M059J (cell line): Measurements from ENCODE around the gene MTURN. TPM values are rescaled to one million over a fixed set of nuclear protein-coding genes. Genes with fewer than 3 reads are reported as not detected.

Experiments
- DNase-seq: peaks from one replicate; pipeline ENCODE4 v3.0.0-alpha.2; 2012; ENCODE audit warnings: low read depth
- total RNA-seq: library from RNA; depleted of rRNA; stranded (reverse); fragments of >200 nt; shearing (Covaris generic); gene quantifications from 2 replicates; pipeline ENCODE4 v1.2.3, GENCODE V29; 2014

Gene MTURN
- total RNA-seq, 1 experiment from 2014 or later = 3.8 TPM

GRCh38 chr7:30162133-30162532 lies 27.3 kb downstream of the MTURN start:
- no peak for DNase-seq

GRCh38 chr7:30162622-30163124 lies 27.9 kb downstream of the MTURN start:
- DNase-seq = peak; percentile 69

GRCh38 chr7:30163231-30163894 lies 28.6 kb downstream of the MTURN start:
- DNase-seq = no peak

- DNase-seq = peak; percentile 76
These were observed 29.8 kb downstream of the MTURN start for GRCh38 chr7:30164567-30164966.

GRCh38 chr7:30165590-30165989 lies 30.8 kb downstream of the MTURN start:
- DNase-seq = no peak

GRCh38 chr7:30166155-30166840 lies 31.5 kb downstream of the MTURN start:
- no peak for DNase-seq

- DNase-seq = no peak
These were observed 32.1 kb downstream of the MTURN start for GRCh38 chr7:30166841-30167235.

GRCh38 chr7:30167901-30168300 lies 33.1 kb downstream of the MTURN start:
- no peak for DNase-seq

- DNase-seq = peak; percentile 99
These were observed 34.2 kb downstream of the MTURN start for GRCh38 chr7:30168835-30169573.

GRCh38 chr7:30169579-30169978 lies 34.8 kb downstream of the MTURN start:
- DNase-seq = peak; percentile 96

GRCh38 chr7:30170476-30171205 lies 35.9 kb downstream of the MTURN start:
- DNase-seq = peak; percentile 20

GRCh38 chr7:30171766-30172447 lies 37.1 kb downstream of the MTURN start:
- peak; percentile 91 for DNase-seq

- peak; percentile 76 for DNase-seq
These were observed 37.7 kb downstream of the MTURN start for GRCh38 chr7:30172451-30172850.

GRCh38 chr7:30173058-30173897 lies 38.5 kb downstream of the MTURN start:
- peak; percentile 99 for DNase-seq

GRCh38 chr7:30175180-30175579 lies 40.4 kb downstream of the MTURN start:
- no peak for DNase-seq

- no peak for DNase-seq
These were observed 40.9 kb downstream of the MTURN start for GRCh38 chr7:30175636-30176147.

- no peak for DNase-seq
These were observed 41.8 kb downstream of the MTURN start for GRCh38 chr7:30176463-30177109.

- no peak for DNase-seq
These were observed 42.4 kb downstream of the MTURN start for GRCh38 chr7:30177186-30177585.

GRCh38 chr7:30177965-30178364 lies 43.2 kb downstream of the MTURN start:
- no peak for DNase-seq
